ENCODE results near the gene NDC80.
"Not testable (repeated sequence)": the region's sequence is repeated elsewhere in the genome, so short reads cannot be mapped to it uniquely, and the experiment has no call there.

NDC80 gene

DNA sequence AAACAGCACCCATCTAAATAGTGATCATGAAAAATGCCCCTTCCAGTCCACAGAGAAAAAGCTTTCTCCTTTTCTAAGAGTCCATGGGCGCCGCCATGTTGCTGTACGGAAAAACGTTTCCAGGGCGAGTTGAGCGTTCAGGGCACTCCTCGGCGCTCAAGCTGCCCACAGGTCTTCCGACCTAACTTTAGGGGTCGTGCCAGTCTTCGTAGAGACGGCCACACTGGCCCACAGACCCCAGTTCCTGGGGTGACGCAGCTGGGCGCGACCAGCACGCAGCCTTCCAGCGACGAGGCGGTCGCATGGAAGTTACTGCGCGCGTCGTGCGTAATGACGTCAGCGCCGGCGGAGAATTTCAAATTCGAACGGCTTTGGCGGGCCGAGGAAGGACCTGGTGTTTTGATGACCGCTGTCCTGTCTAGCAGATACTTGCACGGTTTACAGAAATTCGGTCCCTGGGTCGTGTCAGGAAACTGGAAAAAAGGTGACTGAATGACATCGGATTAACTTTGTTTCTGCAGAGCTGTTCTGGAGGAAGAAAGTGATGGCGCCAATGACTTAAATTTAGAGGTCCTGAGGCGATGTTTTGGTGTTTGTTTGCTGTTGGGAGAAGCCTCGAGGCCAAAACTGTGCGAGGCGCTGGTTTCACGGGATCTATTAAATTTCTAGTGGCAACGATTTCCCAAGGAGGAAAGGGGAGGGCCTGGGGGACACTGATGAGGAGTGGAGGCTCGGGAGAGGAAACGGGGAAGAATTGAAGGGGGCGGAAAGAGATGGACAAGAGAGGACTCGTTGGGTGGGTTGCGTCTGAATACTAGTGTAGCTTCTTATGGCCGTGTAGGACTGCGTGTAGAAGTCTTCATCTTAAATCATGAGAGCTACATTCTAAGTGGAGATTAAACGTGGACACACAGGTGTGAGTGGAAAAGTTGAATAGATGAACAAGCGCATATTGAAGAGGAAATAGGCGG is at the start of gene NDC80, which contains the start of gene METTL4:
NDC80 (plus strand) TSS at position 358 of the 971 bp plus-strand sequence. CDS start 1,429 bp downstream, outside the sequence.
METTL4 (minus strand) TSS at position 306 of the 971 bp plus-strand sequence. CDS start 4,289 bp downstream, outside the sequence.
- DNase-seq, result peak; percentile 83 to 86

DNA sequence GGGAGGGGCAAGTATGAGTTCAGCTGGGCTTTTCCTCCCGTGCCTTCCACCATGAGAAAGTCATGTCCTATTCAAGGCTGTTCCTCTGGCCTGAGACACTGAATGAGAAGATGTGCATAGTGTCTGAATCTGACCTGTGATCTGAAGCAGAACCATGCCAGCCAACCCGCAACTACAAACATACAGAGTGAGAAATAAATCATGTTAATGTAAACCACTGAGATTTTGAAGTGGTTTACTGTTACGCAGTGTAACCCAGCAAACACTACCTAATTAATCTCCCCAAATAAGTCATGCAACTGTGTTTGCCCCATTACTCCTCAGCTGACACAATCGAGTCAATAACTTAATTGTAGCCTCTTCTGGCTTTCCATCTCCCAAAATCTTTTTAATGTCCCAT is 49.2 kb upstream of the NDC80 start:
- no peak for DNase-seq

- DNase-seq, result not testable (repeated sequence)
These were observed 46.6 kb upstream of the NDC80 start for GRCh38 chr18:2524794-2525198.

GRCh38 chr18:2526329-2526728 is 45.0 kb upstream of the NDC80 start:
- no peak for DNase-seq

- no peak for DNase-seq
These were observed 42.2 kb upstream of the NDC80 start for GRCh38 chr18:2529154-2529553.

DNA sequence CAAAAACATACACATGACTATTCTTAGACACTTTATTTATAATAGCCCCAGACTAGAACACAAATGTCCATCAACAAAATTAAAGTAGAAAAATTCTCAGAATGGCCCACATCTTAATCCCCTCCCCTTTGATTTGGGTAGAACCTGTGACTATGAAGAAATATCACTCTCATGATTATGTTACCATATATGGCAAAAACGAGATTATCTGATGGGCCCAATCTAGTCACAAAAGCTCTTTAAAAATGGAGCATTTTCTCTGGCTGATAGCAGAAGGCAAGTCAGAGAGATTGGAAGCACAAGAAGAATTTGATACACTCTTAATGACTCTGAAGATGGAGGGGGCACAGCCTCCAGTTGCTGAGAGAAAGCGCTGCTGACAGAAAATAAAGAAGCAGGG is 39.6 kb upstream of the NDC80 start:
- no peak for DNase-seq

- DNase-seq, result no peak
These were observed 38.6 kb upstream of the NDC80 start for GRCh38 chr18:2532797-2533196.

DNA sequence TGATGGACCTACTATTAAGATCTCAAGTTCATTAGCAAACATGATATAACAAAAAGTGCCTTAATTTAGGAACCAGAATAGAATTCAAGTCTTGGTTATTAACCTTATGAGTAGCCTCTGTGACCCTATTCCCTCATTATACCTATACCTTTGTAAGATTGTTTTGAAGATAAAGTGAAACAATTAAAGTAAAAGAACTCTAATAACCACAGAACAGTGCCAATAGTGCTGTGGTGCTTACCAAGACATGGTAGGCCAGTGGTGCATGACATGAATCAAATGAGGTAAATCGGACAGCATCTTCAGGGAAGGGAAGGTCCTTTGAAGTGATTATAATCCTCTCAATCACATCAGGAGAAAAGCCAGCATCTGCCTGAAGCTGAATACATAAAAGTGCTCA is 36.5 kb upstream of the NDC80 start:
- DNase-seq, result no peak

GRCh38 chr18:2535419-2535910 is 35.9 kb upstream of the NDC80 start:
- no peak for DNase-seq

- DNase-seq, result no peak
These were observed 35.3 kb upstream of the NDC80 start for GRCh38 chr18:2536063-2536462.

DNA sequence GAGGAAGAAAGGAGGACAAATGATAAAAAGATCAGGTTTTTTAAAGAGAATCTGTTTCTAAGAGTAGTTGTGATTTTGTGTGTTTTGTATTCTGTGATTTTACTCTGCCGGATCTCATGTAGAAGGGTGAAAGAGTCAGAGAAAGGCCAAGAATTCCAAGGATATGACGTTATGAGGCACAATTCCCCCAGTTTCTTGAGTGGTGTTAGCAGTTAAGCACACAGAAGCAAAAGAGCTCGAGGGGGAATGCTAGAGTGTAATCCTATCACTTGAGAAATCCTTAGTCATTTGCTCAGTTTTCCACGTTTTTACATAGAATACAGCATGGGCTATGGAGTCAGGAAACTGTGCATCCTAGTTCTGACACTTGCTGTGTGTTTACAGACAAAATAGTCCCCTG is 34.9 kb upstream of the NDC80 start:
- DNase-seq, result no peak

DNA sequence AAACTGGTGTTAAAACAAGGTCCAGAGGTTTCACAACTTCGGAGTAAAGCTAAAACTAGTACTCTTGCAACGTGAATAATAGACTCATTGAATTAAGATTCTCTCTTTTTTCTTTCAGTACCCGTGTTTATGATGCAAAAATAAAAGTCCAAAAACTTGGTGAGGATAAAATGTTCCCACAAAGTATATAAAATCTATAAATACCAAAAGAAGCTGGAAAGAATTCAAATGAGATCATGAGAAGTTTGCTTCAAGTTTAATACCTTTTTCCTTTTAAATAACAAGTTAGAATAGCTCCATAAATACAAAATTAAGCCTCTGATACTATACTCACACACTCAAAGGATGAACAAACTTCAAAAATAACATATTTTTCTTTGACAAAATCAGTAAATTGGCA is 34.1 kb upstream of the NDC80 start:
- no peak for DNase-seq

DNA sequence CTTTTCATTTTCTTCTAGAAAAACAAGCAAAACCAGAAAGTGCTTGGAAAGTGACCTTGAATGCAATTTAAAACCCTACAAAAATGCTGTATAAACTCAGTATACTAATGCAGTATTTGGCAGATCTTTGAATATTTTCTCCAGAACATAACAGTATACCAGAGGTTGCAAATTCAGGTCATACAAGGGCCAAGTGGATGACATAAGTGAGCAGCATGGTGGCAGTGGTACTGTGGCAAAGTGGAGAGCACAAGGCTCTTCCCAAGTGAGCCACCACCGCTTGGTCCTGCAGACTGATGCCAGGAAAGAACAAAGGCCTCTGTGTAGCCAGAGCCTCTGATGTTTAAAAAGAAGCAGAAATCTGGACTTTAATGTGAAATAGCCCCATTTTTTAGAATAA is 33.1 kb upstream of the NDC80 start:
- no peak for DNase-seq

DNA sequence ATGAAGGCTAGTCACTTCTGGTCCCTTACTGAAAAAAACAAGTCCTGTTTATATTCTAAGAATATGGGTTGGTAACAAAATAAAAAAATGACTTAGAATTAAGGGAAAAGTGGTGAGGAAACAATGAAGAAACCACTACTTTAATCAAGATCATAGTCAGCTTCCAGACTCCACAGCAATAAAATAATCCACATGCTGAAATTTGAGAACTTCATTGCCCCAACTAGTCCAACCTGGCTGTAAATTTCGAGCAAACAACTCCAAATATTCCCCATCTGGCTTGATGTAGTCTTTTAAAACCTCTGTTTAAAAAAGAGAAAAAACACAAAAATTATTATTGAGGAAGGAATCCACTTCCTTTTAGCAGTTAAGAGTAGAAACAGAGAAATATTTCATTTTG is 32.5 kb upstream of the NDC80 start:
- DNase-seq, result no peak

DNA sequence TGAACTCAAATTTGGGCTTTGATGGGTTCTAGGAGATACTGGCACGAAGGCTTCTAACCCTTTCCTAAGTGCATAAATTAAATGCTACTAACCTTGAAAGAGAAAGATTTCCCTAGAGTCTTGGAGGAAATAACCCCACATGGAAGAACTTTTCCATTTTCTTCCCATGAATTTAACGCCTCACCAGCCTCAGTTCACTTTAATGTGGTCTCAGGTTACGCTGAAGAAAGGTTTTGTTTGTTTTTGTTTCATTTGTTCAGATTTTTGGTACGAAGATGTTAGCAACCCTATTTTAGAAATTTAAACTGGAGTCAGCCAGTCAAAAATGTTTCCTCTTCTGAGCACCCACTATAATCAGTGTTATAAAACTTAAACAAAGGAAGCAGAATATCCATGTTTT is 30.8 kb upstream of the NDC80 start:
- no peak for DNase-seq

DNA sequence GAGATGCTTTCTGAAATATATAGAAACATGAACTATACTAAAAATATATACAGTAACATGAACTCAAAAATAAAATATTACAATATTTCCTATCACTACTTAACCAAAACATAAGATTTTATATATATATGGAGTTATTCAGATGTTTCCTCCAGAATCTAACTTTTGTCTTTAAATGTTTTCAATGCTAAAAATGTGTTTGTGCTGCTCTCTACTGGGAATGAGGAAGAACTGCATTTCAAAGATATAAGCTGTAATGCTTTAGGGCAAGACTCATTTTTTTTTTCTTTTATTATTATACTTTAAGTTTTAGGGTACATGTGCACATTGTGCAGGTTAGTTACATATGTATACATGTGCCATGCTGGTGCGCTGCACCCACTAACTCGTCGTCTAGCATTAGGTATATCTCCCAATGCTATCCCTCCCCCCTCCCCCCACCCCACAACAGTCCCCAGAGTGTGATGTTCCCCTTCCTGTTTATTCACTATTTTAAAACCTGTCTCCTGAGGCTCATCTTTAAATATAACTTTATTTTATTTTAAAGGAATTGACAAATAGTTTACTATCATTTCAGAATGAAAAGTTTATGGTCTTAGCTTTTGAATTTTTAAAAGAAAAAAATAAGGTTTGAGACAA is 29.3 kb upstream of the NDC80 start:
- peak in 1 of 2 donors; percentile 41 for DNase-seq

GRCh38 chr18:2545155-2545554 is 26.2 kb upstream of the NDC80 start:
- DNase-seq, result no peak

- peak in 1 of 2 donors; percentile 48 for DNase-seq
These were observed 23.8 kb upstream of the NDC80 start for GRCh38 chr18:2547477-2548087.

GRCh38 chr18:2549462-2549861 is 21.9 kb upstream of the NDC80 start:
- no peak for DNase-seq

DNA sequence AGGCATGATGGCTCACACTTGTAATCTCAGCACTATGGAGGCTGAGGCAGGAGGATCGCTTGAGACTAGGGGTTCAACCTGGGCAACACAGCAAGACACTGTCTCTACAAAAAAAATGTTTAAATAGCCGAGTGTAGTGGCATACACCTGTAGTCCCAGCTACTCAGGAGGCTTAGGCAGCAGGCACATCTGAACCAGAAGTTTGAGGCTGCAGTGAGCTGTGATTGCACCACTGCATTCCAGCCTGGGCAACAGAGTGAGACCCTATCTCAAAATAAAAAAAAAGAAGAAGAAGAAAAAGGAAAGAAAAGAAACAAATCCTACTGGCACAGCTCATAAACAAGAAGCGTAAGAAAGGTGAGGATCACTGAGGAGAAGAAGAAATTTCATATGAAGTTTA is 19.9 kb upstream of the NDC80 start:
- DNase-seq, result no peak

GRCh38 chr18:2554696-2555095 is 16.7 kb upstream of the NDC80 start:
- DNase-seq, result no peak

DNA sequence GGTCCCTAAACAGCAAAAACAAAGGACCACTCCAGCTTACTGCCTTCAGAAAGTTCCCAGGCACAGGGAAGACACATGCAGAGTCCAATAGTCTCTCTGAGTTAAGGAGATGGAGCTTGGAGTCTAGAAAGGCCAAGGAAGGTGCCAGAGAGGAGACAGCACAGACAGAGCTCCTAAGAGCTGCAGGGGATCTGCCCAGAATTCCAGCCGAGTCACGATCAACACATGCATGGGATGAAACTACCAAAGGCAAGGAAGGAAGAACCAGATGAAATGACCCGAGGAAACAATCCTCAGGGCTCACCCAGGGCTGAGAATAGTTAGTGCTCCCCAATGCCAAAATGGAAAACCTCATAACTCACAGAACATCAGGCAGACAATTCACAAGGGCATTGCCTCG is 15.5 kb upstream of the NDC80 start:
- no peak for DNase-seq

DNA sequence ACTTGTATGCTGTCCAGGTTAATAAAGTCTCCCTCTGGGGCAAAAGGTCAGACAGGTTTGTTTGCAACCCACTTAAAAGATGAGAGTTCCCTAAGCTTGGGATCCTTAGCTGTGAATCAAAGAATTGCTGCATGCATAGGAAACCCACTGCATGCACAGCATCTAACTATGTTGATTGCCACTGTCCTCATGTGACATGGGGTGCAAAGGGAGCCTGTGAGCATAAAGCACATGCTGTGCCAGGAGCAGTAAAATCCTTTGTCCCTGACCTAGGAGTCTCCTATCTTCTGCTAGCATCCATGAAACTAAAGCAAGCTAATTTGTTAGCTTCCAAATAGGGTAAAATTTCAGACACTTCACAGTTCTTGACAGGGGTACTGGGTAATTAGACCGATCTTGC is 13.8 kb upstream of the NDC80 start:
- no peak for DNase-seq
